MV-4-11 (cell line): ENCODE measurements around the gene PC.
A peak's percentile ranks its signal among the peaks of the same experiment; 100 is the strongest.

Source experiments
- DNase-seq: peaks from one replicate; lab custom pipeline; 2025; lab: John Stamatoyannopoulos, UW

PC gene

GRCh38 chr11:66867425-66868040 is 90.7 kb downstream of the PC start:
- DNase-seq, result no peak

DNA sequence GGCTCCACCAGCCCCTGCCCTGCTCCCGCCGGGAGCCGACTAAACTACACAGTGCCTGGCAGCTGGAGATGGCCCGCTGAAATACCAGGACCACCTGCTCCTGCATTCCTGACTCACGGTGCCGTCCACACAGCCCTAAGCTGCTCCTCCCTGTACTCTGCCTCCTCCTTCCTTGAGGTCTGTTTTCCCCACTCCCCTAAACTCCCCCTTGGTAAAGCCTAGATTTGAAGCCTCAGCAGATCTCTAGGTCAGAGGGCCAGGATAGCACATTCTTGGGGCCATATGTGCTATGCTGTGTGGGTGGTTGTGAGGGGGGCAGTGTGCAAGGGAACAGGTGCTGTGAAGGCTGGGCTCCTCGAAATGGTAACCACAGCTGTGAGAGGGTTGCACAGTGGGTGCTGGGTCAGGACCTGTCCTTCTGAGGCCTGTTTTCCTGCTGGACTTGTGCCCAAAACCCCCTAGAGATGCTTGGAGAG is 91.6 kb downstream of the PC start:
- no peak for DNase-seq

- no peak for DNase-seq
Measured at GRCh38 chr11:66866007-66866406, 92.2 kb downstream of the PC start.

DNA sequence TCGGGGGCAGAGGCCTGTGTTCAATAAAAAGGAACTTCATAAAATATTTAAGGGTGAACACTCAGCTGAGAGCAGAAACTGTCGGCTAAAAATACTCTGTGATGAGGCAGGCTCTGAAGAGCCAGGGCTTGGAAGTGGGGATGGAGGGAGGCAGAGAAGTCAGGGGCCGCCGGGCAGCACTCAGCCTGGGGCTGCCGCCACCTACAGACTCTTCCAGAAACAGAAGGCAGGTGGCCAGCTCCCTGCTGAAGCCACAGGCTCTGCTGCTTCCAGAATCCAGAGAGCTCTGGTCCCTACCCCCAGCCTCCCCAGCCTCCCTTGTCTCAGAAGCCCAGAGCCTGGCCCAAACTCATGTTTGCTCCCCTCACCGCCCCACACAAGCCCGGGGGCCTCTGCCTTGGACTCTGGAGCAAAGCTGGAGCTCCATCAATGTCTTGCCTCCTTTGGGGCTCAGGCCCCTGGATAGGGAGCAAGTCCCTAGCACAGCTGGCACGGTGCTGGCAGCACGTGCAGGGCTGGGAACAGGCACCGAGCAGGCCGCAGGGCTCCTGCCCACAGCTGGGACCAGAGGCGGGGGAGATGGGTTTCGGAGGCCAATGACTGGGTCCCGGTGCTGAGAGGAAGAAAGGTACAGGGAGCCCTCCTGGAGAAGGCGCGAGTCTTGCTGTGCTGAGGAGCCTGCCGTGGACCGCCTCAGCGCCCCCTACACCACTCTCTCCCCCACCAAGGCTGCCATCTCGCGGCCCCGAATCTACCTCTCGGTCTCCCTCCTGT is 93.1 kb downstream of the PC start:
- DNase-seq, result no peak

GRCh38 chr11:66864172-66864901 is 93.8 kb downstream of the PC start:
- no peak for DNase-seq

GRCh38 chr11:66863428-66864125 is 94.6 kb downstream of the PC start:
- no peak for DNase-seq

DNA sequence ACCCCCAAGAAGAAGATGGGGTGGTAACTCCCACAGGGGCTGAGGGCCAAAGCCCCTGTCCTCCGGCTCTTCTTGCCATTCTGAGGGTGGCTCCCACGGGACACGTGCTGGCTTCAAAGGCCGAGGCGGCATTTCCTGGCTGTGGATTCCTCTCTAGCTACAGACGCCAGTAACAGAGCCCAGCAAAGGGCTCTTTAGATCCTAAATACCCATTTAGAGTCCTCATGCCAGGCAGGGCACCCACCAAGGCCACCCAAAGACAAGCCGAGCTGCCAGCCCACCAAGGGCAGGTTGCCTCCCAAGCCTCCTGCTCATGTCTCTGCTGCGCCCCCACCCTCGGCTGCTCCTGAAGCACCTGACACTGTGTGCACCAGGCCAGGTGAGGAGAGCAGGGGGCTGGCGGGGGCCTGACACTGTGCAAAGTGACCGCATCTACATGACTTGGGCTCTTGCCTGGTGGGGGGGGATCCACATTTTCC is 95.6 kb downstream of the PC start:
- DNase-seq, result no peak

DNA sequence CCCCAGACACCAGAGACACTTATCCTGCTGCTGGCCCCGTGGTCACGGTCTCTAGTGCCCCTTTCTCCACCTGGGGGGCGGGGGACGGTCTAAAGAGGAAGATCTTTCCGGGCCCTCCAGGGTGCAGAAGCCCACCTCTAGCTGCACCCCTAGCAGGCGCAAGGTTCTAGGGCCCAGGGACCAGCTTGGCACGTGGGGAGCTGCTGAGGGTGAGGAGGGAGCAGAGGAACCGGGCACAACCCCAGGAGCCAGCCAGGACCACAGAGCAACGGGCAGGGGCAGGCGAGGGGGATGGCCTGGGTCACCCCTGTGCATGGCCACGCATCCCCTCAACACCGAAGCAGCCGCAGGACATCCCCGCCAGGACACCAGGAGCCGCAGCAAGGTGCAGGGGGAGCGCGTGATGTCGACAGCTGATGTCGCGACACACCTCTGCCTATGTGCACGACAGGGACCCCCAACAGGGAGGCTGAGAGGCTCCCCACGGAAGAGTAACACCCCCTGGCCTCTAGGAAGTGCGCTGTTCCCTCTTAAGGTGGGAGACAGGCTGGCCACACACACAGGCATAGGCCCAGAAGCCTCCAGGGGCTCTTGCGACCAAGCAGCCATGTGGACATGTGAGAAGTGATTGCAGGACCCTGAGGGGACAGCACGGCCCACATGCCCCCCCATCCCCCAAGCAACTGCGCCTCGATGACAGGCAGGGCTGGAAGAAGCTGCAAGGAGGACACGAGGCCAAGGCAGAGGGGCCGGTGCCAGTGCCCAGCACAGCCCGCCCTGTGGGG is 96.2 kb downstream of the PC start:
- no peak for DNase-seq

GRCh38 chr11:66861038-66861773 is 97.0 kb downstream of the PC start:
- no peak for DNase-seq

GRCh38 chr11:66860449-66860831 is 97.7 kb downstream of the PC start:
- DNase-seq, result no peak

DNA sequence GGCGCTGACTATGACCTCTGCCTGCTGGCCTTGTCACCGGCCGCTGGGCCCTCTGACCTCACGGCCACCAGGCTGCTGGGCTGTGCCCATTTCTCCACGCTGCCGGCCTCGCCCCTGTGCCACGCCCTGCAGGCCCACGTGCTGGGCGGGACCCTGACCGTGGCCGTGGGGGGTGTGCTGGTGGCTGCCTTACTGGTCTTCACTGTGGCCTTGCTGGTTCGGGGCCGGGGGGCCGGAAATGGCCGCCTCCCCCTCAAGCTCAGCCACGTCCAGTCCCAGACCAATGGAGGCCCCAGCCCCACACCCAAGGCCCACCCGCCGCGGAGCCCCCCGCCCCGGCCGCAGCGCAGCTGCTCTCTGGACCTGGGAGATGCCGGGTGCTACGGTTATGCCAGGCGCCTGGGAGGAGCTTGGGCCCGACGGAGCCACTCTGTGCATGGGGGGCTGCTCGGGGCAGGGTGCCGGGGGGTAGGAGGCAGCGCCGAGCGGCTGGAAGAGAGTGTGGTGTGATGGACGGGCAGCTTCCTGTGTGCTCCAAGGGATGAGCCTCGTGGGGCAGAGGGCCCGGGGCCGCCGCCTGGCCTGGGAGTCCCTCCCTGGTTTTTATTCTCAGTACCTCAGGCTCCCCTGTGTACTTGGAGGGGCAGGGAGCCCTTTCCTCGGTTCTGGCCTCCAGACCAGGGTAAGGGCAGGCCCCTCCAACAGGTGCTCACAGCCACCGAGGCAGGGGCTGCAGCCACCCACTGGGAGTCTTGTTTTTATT is 98.3 kb downstream of the PC start:
- no peak for DNase-seq

DNA sequence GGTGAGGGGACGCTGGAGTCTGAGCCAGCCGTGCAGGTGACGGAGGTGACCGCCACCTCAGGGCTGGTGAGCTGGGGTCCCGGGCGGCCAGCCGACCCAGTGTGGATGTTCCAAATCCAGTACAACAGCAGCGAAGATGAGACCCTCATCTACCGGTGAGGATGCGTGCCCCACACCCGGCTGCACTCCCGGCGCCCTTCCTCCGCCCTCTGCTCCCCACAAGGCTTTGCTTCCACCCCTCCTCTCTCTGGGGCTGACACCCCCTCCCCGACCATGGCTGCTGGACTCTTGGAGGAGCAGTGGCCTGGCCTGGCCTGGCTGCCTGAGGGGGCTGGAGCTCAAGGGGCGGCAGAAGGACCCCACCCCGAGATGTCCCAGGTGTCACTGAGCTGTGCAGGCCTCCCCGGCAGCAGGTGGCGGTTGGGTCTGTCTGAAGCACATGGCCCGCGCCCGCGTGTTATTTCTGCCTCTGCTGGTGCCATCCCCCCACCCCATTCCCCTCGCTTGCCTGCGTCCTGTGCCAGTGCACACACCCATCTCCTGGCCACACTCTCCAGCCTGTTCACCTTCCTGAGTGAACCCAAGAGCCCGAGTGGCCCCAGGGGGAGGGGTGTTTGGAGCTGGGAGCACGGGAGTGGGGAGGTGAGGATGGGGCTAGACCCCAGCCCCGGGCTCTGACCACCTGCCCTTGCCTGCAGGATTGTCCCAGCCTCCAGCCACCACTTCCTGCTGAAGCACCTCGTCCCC is 99.1 kb downstream of the PC start:
- DNase-seq, result no peak

- no peak for DNase-seq
Measured at GRCh38 chr11:66858186-66858938, 99.8 kb downstream of the PC start.

- no peak for DNase-seq
Measured at GRCh38 chr11:66857927-66858185, 100.3 kb downstream of the PC start.

- DNase-seq, result no peak
Measured at GRCh38 chr11:66857234-66857926, 100.8 kb downstream of the PC start.

GRCh38 chr11:66856496-66857233 is 101.5 kb downstream of the PC start, which contains the start of gene LRFN4:
LRFN4 (plus strand) TSS chr11:66857064; CDS start chr11:66857745, 681 bp downstream.
- DNase-seq, result peak; percentile 78
